Panc1 (cell line): Measurements from ENCODE around the gene AMHR2.

Experiments used
- POLR2AphosphoS5 ChIP-seq: IDR thresholded peaks from 2 replicates; pipeline ENCODE4 v1.6.1; 2012; ENCODE audit warnings: mild to moderate bottlenecking, low read depth, low read length, moderate library complexity
- SIN3A ChIP-seq: IDR thresholded peaks from 2 replicates; pipeline ENCODE4 v1.6.1; 2012; ENCODE audit warnings: low read depth, mild to moderate bottlenecking, low read length, moderate library complexity, borderline replicate concordance; ENCODE audit not compliant: insufficient read depth
- TCF7L2 ChIP-seq: IDR thresholded peaks from 2 replicates; pipeline ENCODE4 v1.6.1; 2011; ENCODE audit warnings: mild to moderate bottlenecking, low read depth, low read length, inconsistent platforms
- TF ChIP-seq, protein P1 (sequence below): fragments of 450-650 bp; IDR thresholded peaks from 2 replicates; pipeline ENCODE4 v1.5.1; 2017; ENCODE audit warnings: mild to moderate bottlenecking
- TF ChIP-seq, protein P2 (sequence below), 2 experiments: IDR thresholded peaks; 2 replicates each; pipeline ENCODE4 v1.6.1; 2011 to 2012; ENCODE audit warnings: low read depth in 2 of 2, control low read depth in 1 of 2, low read length in 1 of 2, mild to moderate bottlenecking in 1 of 2, moderate library complexity in 1 of 2; ENCODE audit not compliant: insufficient read depth in 1 of 2

DNA sequence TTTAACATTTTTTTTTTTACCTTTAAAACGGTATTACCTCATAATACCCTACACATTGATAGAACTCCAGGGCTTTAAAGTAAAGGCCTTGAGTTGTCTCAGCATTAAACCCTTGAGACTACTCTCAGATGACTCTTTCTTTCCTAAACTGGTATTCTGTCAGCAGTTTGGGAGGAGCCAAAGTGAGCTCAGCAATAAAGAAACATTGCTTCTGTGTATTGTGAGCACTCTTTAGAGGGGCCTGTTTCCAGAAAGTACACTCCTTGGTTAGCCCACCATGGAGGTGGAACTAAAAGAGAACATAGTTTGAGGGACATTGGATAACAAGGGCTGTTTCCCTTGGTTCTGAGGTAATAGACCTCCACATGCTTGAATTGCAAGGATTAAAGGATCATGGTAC lies 55.2 kb downstream of the AMHR2 start:
- no peak for TF ChIP-seq POLR2AphosphoS5
- TF ChIP-seq, protein P1, sequence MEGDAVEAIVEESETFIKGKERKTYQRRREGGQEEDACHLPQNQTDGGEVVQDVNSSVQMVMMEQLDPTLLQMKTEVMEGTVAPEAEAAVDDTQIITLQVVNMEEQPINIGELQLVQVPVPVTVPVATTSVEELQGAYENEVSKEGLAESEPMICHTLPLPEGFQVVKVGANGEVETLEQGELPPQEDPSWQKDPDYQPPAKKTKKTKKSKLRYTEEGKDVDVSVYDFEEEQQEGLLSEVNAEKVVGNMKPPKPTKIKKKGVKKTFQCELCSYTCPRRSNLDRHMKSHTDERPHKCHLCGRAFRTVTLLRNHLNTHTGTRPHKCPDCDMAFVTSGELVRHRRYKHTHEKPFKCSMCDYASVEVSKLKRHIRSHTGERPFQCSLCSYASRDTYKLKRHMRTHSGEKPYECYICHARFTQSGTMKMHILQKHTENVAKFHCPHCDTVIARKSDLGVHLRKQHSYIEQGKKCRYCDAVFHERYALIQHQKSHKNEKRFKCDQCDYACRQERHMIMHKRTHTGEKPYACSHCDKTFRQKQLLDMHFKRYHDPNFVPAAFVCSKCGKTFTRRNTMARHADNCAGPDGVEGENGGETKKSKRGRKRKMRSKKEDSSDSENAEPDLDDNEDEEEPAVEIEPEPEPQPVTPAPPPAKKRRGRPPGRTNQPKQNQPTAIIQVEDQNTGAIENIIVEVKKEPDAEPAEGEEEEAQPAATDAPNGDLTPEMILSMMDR: no peak
- TF ChIP-seq, protein P2, sequence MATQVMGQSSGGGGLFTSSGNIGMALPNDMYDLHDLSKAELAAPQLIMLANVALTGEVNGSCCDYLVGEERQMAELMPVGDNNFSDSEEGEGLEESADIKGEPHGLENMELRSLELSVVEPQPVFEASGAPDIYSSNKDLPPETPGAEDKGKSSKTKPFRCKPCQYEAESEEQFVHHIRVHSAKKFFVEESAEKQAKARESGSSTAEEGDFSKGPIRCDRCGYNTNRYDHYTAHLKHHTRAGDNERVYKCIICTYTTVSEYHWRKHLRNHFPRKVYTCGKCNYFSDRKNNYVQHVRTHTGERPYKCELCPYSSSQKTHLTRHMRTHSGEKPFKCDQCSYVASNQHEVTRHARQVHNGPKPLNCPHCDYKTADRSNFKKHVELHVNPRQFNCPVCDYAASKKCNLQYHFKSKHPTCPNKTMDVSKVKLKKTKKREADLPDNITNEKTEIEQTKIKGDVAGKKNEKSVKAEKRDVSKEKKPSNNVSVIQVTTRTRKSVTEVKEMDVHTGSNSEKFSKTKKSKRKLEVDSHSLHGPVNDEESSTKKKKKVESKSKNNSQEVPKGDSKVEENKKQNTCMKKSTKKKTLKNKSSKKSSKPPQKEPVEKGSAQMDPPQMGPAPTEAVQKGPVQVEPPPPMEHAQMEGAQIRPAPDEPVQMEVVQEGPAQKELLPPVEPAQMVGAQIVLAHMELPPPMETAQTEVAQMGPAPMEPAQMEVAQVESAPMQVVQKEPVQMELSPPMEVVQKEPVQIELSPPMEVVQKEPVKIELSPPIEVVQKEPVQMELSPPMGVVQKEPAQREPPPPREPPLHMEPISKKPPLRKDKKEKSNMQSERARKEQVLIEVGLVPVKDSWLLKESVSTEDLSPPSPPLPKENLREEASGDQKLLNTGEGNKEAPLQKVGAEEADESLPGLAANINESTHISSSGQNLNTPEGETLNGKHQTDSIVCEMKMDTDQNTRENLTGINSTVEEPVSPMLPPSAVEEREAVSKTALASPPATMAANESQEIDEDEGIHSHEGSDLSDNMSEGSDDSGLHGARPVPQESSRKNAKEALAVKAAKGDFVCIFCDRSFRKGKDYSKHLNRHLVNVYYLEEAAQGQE (IDR thresholded peaks at IDR 0.05; ENCODE audit: insufficient read depth in 1 of 2, low read depth in 2 of 2, low read length in 1 of 2): no peak
- TF ChIP-seq SIN3A: no peak
- no peak for TF ChIP-seq TCF7L2
